ENCODE results near the gene ITGA7.

GRCh38 chr12:55642267-55642666 lies 65.4 kb downstream of the ITGA7 start:
- TF ChIP-seq, protein P1, sequence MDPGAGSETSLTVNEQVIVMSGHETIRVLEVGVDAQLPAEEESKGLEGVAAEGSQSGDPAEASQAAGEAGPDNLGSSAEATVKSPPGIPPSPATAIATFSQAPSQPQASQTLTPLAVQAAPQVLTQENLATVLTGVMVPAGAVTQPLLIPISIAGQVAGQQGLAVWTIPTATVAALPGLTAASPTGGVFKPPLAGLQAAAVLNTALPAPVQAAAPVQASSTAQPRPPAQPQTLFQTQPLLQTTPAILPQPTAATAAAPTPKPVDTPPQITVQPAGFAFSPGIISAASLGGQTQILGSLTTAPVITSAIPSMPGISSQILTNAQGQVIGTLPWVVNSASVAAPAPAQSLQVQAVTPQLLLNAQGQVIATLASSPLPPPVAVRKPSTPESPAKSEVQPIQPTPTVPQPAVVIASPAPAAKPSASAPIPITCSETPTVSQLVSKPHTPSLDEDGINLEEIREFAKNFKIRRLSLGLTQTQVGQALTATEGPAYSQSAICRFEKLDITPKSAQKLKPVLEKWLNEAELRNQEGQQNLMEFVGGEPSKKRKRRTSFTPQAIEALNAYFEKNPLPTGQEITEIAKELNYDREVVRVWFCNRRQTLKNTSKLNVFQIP (CRISPR knock-in tag; IDR thresholded peaks at IDR 0.05; ENCODE audit: borderline replicate concordance, low read depth), result no peak
- no peak for TF ChIP-seq PATZ1 (CRISPR knock-in tag; IDR thresholded peaks at IDR 0.05; ENCODE audit: borderline replicate concordance)
- TF ChIP-seq, protein P2, sequence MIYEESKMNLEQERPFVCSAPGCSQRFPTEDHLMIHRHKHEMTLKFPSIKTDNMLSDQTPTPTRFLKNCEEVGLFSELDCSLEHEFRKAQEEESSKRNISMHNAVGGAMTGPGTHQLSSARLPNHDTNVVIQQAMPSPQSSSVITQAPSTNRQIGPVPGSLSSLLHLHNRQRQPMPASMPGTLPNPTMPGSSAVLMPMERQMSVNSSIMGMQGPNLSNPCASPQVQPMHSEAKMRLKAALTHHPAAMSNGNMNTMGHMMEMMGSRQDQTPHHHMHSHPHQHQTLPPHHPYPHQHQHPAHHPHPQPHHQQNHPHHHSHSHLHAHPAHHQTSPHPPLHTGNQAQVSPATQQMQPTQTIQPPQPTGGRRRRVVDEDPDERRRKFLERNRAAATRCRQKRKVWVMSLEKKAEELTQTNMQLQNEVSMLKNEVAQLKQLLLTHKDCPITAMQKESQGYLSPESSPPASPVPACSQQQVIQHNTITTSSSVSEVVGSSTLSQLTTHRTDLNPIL (CRISPR knock-in tag; IDR thresholded peaks at IDR 0.05; ENCODE audit: low read depth), result no peak
- no peak for TF ChIP-seq SNAI2 (CRISPR knock-in tag; IDR thresholded peaks at IDR 0.05)
- TF ChIP-seq, protein P3, sequence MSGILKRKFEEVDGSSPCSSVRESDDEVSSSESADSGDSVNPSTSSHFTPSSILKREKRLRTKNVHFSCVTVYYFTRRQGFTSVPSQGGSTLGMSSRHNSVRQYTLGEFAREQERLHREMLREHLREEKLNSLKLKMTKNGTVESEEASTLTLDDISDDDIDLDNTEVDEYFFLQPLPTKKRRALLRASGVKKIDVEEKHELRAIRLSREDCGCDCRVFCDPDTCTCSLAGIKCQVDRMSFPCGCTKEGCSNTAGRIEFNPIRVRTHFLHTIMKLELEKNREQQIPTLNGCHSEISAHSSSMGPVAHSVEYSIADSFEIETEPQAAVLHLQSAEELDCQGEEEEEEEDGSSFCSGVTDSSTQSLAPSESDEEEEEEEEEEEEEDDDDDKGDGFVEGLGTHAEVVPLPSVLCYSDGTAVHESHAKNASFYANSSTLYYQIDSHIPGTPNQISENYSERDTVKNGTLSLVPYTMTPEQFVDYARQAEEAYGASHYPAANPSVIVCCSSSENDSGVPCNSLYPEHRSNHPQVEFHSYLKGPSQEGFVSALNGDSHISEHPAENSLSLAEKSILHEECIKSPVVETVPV (CRISPR knock-in tag; IDR thresholded peaks at IDR 0.05), result no peak
- TF ChIP-seq TOX (CRISPR knock-in tag; IDR thresholded peaks at IDR 0.05; ENCODE audit: borderline replicate concordance), result no peak
- no peak for TF ChIP-seq ARNTL (CRISPR knock-in tag; IDR thresholded peaks at IDR 0.05; ENCODE audit: borderline replicate concordance, low read depth)
- TF ChIP-seq ZFP30 (CRISPR knock-in tag; IDR thresholded peaks at IDR 0.05), result no peak
- no peak for TF ChIP-seq ZNF8 (CRISPR knock-in tag; IDR thresholded peaks at IDR 0.05)
- TF ChIP-seq RARB (CRISPR knock-in tag; IDR thresholded peaks at IDR 0.05), result no peak
- TF ChIP-seq ISL1 (CRISPR knock-in tag; IDR thresholded peaks at IDR 0.05), result no peak

Measured in SK-N-SH treated with all-trans-retinoic acid at 6 μM for 48 hours (cell line).